GM18868 (cell line): ENCODE results near the gene SNRNP48.

Experiments
- ATAC-seq: cut with Tn5 transposase; IDR thresholded peaks from one replicate; pipeline ENCODE4 v1.9.1; 2021; ENCODE audit warnings: mild to moderate bottlenecking, moderate library complexity; ENCODE audit not compliant: unreplicated experiment

Gene SNRNP48

GRCh38 chr6:7590918-7591302 is 912 bp downstream of the SNRNP48 start:
- ATAC-seq = no peak

- no peak for ATAC-seq
These were observed 1.8 kb downstream of the SNRNP48 start for GRCh38 chr6:7591770-7592169.

GRCh38 chr6:7593229-7593628 is 3.2 kb downstream of the SNRNP48 start:
- no peak for ATAC-seq

- ATAC-seq = no peak
These were observed 4.7 kb downstream of the SNRNP48 start for GRCh38 chr6:7594579-7595125.

GRCh38 chr6:7604003-7604402 is 14.0 kb downstream of the SNRNP48 start:
- ATAC-seq = no peak

GRCh38 chr6:7604506-7604905 is 14.5 kb downstream of the SNRNP48 start:
- peak; percentile 77 for ATAC-seq

- ATAC-seq = peak; percentile 35
These were observed 25.8 kb downstream of the SNRNP48 start for GRCh38 chr6:7615611-7616383.

GRCh38 chr6:7617801-7618764 is 28.1 kb downstream of the SNRNP48 start:
- ATAC-seq = peak; percentile 75

- no peak for ATAC-seq
These were observed 31.8 kb downstream of the SNRNP48 start for GRCh38 chr6:7621761-7622160.

GRCh38 chr6:7624796-7625710 is 35.1 kb downstream of the SNRNP48 start:
- ATAC-seq = no peak

- no peak for ATAC-seq
These were observed 38.5 kb downstream of the SNRNP48 start for GRCh38 chr6:7628479-7628878.

- no peak for ATAC-seq
These were observed 38.9 kb downstream of the SNRNP48 start for GRCh38 chr6:7628909-7629308.

GRCh38 chr6:7629321-7629720 is 39.3 kb downstream of the SNRNP48 start:
- no peak for ATAC-seq

GRCh38 chr6:7630792-7631191 is 40.8 kb downstream of the SNRNP48 start:
- ATAC-seq = no peak

- ATAC-seq = no peak
These were observed 41.5 kb downstream of the SNRNP48 start for GRCh38 chr6:7631466-7631865.

GRCh38 chr6:7632501-7633290 is 42.7 kb downstream of the SNRNP48 start:
- no peak for ATAC-seq

GRCh38 chr6:7633361-7633760 is 43.4 kb downstream of the SNRNP48 start:
- ATAC-seq = no peak

GRCh38 chr6:7636151-7636550 is 46.2 kb downstream of the SNRNP48 start:
- no peak for ATAC-seq

- no peak for ATAC-seq
These were observed 47.5 kb downstream of the SNRNP48 start for GRCh38 chr6:7637533-7637932.

GRCh38 chr6:7639427-7639826 is 49.4 kb downstream of the SNRNP48 start:
- ATAC-seq = no peak
